Measurements from ENCODE around the gene SCAPER. TPM values are rescaled to one million over a fixed set of nuclear protein-coding genes. Genes with fewer than 3 reads are reported as not detected.

SCAPER gene
- total RNA-seq, 1 experiment from 2014 or later, result 21.5 TPM

DNA sequence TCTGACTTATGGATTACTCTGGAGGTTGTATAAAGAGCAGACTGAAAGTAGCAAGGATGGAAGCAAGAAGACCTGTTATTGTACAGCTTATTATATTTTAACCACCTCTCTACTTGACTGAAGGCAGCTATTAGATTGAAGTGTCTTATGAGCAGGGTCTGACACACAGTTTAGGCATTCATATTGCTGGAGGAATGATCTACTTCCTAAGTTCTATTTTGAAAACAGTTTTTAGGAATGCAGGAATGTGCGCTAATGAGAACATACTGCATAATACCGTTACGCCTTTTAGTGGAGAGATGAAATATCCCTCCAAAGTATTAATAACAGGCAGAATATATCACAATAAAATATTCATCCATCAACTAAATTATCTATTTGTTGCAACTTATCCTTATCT is 375.2 kb downstream of the SCAPER start:
- Histone ChIP-seq H3K4me1 (ENCODE audit: insufficient read depth, low read length, poor library complexity, severe bottlenecking) (peaks cover 4% of the 10 kb centered on the region), H3K27me3 (replicated peaks; ENCODE audit: insufficient read depth, low read depth, low read length, poor library complexity) (no peaks in the 10 kb centered on the region), H3K36me3 (ENCODE audit: insufficient read depth, low read length, poor library complexity, severe bottlenecking) (no peaks in the 10 kb centered on the region), H3K27ac (ENCODE audit: low read depth, low read length, poor library complexity, severe bottlenecking) (no peak overlapping the region), H3K4me3 (ENCODE audit: low read depth, low read length, poor library complexity, severe bottlenecking) (no peak overlapping the region), H3K9me3 (ENCODE audit: low read depth, low read length, poor library complexity, severe bottlenecking) (no peaks in the 10 kb centered on the region)
- intact Hi-C loops (cut with micrococcal nuclease; ENCODE audit: unreplicated experiment), result no loop called here
- no TSS peak for BruUV-seq (replicated peaks)
- TF ChIP-seq, protein P1, sequence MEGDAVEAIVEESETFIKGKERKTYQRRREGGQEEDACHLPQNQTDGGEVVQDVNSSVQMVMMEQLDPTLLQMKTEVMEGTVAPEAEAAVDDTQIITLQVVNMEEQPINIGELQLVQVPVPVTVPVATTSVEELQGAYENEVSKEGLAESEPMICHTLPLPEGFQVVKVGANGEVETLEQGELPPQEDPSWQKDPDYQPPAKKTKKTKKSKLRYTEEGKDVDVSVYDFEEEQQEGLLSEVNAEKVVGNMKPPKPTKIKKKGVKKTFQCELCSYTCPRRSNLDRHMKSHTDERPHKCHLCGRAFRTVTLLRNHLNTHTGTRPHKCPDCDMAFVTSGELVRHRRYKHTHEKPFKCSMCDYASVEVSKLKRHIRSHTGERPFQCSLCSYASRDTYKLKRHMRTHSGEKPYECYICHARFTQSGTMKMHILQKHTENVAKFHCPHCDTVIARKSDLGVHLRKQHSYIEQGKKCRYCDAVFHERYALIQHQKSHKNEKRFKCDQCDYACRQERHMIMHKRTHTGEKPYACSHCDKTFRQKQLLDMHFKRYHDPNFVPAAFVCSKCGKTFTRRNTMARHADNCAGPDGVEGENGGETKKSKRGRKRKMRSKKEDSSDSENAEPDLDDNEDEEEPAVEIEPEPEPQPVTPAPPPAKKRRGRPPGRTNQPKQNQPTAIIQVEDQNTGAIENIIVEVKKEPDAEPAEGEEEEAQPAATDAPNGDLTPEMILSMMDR (conservative IDR thresholded peaks at IDR 0.05; ENCODE audit: low read depth, low read length), result no peak
- TF ChIP-seq EZH2 (IDR thresholded peaks at IDR 0.05; ENCODE audit: borderline replicate concordance, low read depth, low read length, poor library complexity, severe bottlenecking), result no peak
- CTCF ChIA-PET, result no interaction called here
- POLR2A ChIA-PET (ENCODE audit: low non-redundant PET), result no interaction called here
- no peak for DNase-seq (ENCODE audit: low spot score)

DNA sequence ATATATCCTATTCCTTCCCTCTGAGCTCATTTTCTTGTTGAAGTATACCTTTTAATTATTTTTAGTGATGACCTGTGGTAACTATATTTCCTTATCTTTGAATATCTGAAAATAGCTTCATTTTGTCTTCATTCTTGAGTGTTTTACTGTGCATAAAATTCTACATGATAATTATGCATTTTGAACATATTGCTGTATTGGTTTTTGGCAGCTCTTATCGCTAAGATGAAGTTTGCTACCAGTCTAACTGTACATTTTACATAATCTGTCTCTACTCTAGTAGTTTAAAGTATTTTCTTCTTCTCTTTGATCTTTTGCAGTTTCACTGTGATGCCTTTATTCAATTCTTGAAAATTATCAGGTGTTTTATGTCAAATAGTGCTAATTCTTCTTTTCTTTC is 379.0 kb downstream of the SCAPER start:
- Histone ChIP-seq H3K9me3 (ENCODE audit: low read depth, low read length, poor library complexity, severe bottlenecking) (no peaks in the 10 kb centered on the region), H3K4me1 (ENCODE audit: insufficient read depth, low read length, poor library complexity, severe bottlenecking) (peaks cover 4% of the 10 kb centered on the region), H3K36me3 (ENCODE audit: insufficient read depth, low read length, poor library complexity, severe bottlenecking) (no peaks in the 10 kb centered on the region), H3K27ac (ENCODE audit: low read depth, low read length, poor library complexity, severe bottlenecking) (no peak overlapping the region), H3K4me3 (ENCODE audit: low read depth, low read length, poor library complexity, severe bottlenecking) (no peak overlapping the region), H3K27me3 (replicated peaks; ENCODE audit: insufficient read depth, low read depth, low read length, poor library complexity) (no peaks in the 10 kb centered on the region)
- POLR2A ChIA-PET (ENCODE audit: low non-redundant PET), result no interaction called here
- DNase-seq (ENCODE audit: low spot score), result no peak
- intact Hi-C loops (cut with micrococcal nuclease; ENCODE audit: unreplicated experiment), result no loop called here
- TF ChIP-seq EZH2 (IDR thresholded peaks at IDR 0.05; ENCODE audit: borderline replicate concordance, low read depth, low read length, poor library complexity, severe bottlenecking), result no peak
- TF ChIP-seq, protein P1 (conservative IDR thresholded peaks at IDR 0.05; ENCODE audit: low read depth, low read length), result no peak
- CTCF ChIA-PET, result no interaction called here
- BruUV-seq (replicated peaks), result no TSS peak

DNA sequence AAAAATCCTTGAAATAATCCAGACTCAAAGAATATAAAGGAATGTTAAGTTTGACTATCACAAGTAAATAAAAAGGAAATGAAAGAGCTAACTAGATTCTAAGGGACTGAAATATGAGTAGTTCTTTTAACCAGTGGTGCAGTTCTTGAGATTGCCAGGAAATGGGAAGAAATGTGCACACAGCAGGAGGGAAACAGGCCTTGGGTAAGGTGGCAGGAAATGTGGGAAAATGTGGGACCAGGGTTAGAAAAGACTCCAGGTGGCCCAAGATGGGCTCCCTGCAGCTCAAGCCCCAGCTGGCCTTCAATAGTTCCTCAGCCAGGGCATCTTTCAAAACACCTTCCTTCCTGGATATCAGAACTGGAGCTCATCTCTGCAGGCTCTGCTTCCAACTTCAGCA is 387.2 kb downstream of the SCAPER start:
- H3K27ac ChIP-seq (ENCODE audit: low read depth, low read length, poor library complexity, severe bottlenecking), result peak overlapping the region; percentile 38
- intact Hi-C loops (cut with micrococcal nuclease; ENCODE audit: unreplicated experiment), result no loop called here
- ChIA-PET CTCF (no interaction called here), POLR2A (ENCODE audit: low non-redundant PET) (no interaction called here)
- no TSS peak for BruUV-seq (replicated peaks)
- TF ChIP-seq EZH2 (IDR thresholded peaks at IDR 0.05; ENCODE audit: borderline replicate concordance, low read depth, low read length, poor library complexity, severe bottlenecking), result no peak
- TF ChIP-seq, protein P1 (conservative IDR thresholded peaks at IDR 0.05; ENCODE audit: low read depth, low read length), result no peak
- H3K27me3 ChIP-seq (replicated peaks; ENCODE audit: insufficient read depth, low read depth, low read length, poor library complexity), result no peaks in the 10 kb centered on the region
- H3K4me3 ChIP-seq (ENCODE audit: low read depth, low read length, poor library complexity, severe bottlenecking), result no peak overlapping the region
- DNase-seq (ENCODE audit: low spot score), result peak; percentile 80
- no peaks in the 10 kb centered on the region for H3K9me3 ChIP-seq (ENCODE audit: low read depth, low read length, poor library complexity, severe bottlenecking)
- no peaks in the 10 kb centered on the region for H3K36me3 ChIP-seq (ENCODE audit: insufficient read depth, low read length, poor library complexity, severe bottlenecking)
- peaks cover 28% of the 10 kb centered on the region for H3K4me1 ChIP-seq (ENCODE audit: insufficient read depth, low read length, poor library complexity, severe bottlenecking)
